ENCODE measurements around the gene ZFPM1. TPM values are rescaled to one million over a fixed set of nuclear protein-coding genes. Genes with fewer than 3 reads are reported as not detected.

The ZFPM1 gene
- total and polyA plus RNA-seq, 2 of the 8 experiments (the other 6 are each of a cell fraction or from before 2014, with no cell fraction given): 0.74 to 4.8 TPM

DNA sequence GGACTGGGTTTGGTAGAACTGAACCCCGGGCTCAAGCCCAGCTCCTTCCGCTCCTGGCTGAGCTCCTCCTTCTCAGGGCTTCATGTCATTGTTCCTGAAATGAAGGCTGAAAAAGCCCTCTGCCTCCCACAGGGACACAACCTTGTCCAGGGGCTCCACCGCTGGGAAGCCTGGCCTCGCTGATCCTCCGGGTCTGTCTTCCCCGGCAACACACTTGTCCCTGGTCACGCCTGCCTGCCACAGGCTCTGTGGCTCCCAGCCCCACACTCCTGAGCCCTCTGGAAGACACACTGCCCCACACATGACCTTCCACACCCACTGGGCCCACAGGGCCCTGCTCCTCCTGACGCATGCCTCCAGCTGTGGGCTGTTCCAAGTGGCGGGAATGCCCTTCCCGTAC, 99.1 kb downstream of the ZFPM1 start (continued):
- TF ChIP-seq SRF (IDR thresholded peaks at IDR 0.05; ENCODE audit: low read depth, low read length) (no peak), SP1 (IDR thresholded peaks at IDR 0.05; ENCODE audit: low read depth, low read length) (no peak), CREB1 (IDR thresholded peaks at IDR 0.05) (no peak), GTF2F1 (IDR thresholded peaks at IDR 0.05; ENCODE audit: borderline replicate concordance, low read depth, low read length) (no peak), HDAC6 (IDR thresholded peaks at IDR 0.05; ENCODE audit: low read depth, low read length) (no peak), CBX8 (IDR thresholded peaks at IDR 0.05; ENCODE audit: borderline replicate concordance, low read depth, low read length) (no peak), SAP30 (IDR thresholded peaks at IDR 0.05; ENCODE audit: insufficient read depth, insufficient replicate concordance, low read length) (no peak)
